OCI-LY7 (cell line): Measurements from ENCODE around the gene TBC1D19. TPM values are rescaled to one million over a fixed set of nuclear protein-coding genes. Genes with fewer than 3 reads are reported as not detected.

Experiments
- BruUV-seq: library from RNA; stranded (reverse); fragments of 400-500 nt; replicated peaks from 2 replicates; lab custom pipeline; 2021; lab: Mats Ljungman, UMichigan
- CTCF ChIA-PET: fragments of 300-600 bp; sonication (Branson Sonifier 250); formaldehyde crosslinking; loops from one replicate; lab custom pipeline; 2022; ENCODE audit warnings: antibody characterized with exemption; ENCODE audit not compliant: unreplicated experiment; lab: Charles Lee
- POLR2A ChIA-PET: fragments of 300-600 bp; sonication (Branson Sonifier 250); formaldehyde crosslinking; loops from one replicate; lab custom pipeline; 2022; ENCODE audit warnings: antibody characterized with exemption; lab: Charles Lee
- DNase-seq: peaks from one replicate; pipeline ENCODE4 v3.0.0-alpha.2; 2015; ENCODE audit warnings: low spot score
- H2AFZ ChIP-seq: fragments of 200-600 bp; sonication (generic), shearing (Covaris generic); 2 replicates; pipeline ENCODE4 v1.6.1; 2014; ENCODE audit warnings: mild to moderate bottlenecking, antibody characterized with exemption, low read length, moderate library complexity
- H3K27ac ChIP-seq: fragments of 200-600 bp; sonication (generic); 2 replicates; pipeline ENCODE4 v1.5.1; 2014; ENCODE audit warnings: mixed run types, low read depth, mild to moderate bottlenecking, moderate library complexity, low read length, inconsistent platforms; ENCODE audit not compliant: poor library complexity, severe bottlenecking
- H3K36me3 ChIP-seq: fragments of 200-600 bp; sonication (generic); 2 replicates; pipeline ENCODE4 v1.6.1; 2014; ENCODE audit warnings: mild to moderate bottlenecking, antibody characterized with exemption, low read length, moderate library complexity, mixed read lengths; ENCODE audit not compliant: insufficient read depth
- H3K4me1 ChIP-seq: fragments of 200-600 bp; sonication (generic); 2 replicates; pipeline ENCODE4 v1.5.1; 2014; ENCODE audit warnings: mild to moderate bottlenecking, low read length; ENCODE audit not compliant: insufficient read depth, poor library complexity, severe bottlenecking
- H3K4me2 ChIP-seq: fragments of 200-600 bp; sonication (generic); 2 replicates; pipeline ENCODE4 v1.6.1; 2014; ENCODE audit warnings: mild to moderate bottlenecking, low read length
- H3K4me3 ChIP-seq: fragments of 200-600 bp; sonication (generic); 2 replicates; pipeline ENCODE4 v1.5.1; 2014; ENCODE audit warnings: mild to moderate bottlenecking, low read depth, low read length; ENCODE audit not compliant: poor library complexity, severe bottlenecking
- H3K79me2 ChIP-seq: fragments of 200-600 bp; sonication (generic); 2 replicates; pipeline ENCODE4 v1.6.1; 2016; ENCODE audit warnings: low read depth, mild to moderate bottlenecking, low read length, moderate library complexity, mixed read lengths; ENCODE audit not compliant: insufficient read depth
- H3K9me2 ChIP-seq: fragments of 200-600 bp; sonication (generic); 2 replicates; pipeline ENCODE4 v1.6.1; 2016; ENCODE audit warnings: mild to moderate bottlenecking, low read length, mixed read lengths; ENCODE audit not compliant: insufficient read depth
- H3K9me3 ChIP-seq: fragments of 200-600 bp; sonication (generic); 2 replicates; pipeline ENCODE4 v1.6.1; 2014; ENCODE audit warnings: mild to moderate bottlenecking, mixed run types, low read length, mixed read lengths
- H4K20me1 ChIP-seq: fragments of 200-600 bp; sonication (generic); 2 replicates; pipeline ENCODE4 v1.6.1; 2014; ENCODE audit warnings: mild to moderate bottlenecking, antibody characterized with exemption, low read length, moderate library complexity, mixed read lengths; ENCODE audit not compliant: insufficient read depth
- CTCF ChIP-seq: fragments of 200-600 bp; sonication (generic); conservative IDR thresholded peaks from 2 replicates; pipeline ENCODE4 v1.5.1; 2014; ENCODE audit warnings: mild to moderate bottlenecking, antibody characterized with exemption, low read length, moderate library complexity, mixed read lengths
- EZH2phosphoT487 ChIP-seq: fragments of 200-600 bp; sonication (generic); IDR thresholded peaks from 2 replicates; pipeline ENCODE4 v1.6.1; 2018; ENCODE audit warnings: low read depth, borderline replicate concordance, mild to moderate bottlenecking, mixed run types, antibody characterized with exemption, low read length, moderate library complexity, mixed read lengths
- intact Hi-C: fragments of 100-400 bp; cut with micrococcal nuclease; formaldehyde crosslinking; loops from one replicate; pipeline ENCODE4 v1.10.0; 2022; ENCODE audit not compliant: unreplicated experiment
- total RNA-seq, 2 experiments: library from RNA; depleted of rRNA in 1 of 2; stranded (reverse); fragments of >200 nt in 1 of 2; shearing (Covaris generic) in 1 of 2; gene quantifications; 2 replicates each; pipeline ENCODE4 v1.2.3, GENCODE V29; 2014 to 2022

TBC1D19 gene
- total RNA-seq, 2 experiments from 2014 or later: 10.1 to 11.0 TPM

- H4K20me1 ChIP-seq: no peaks in the 10 kb centered on the region
- CTCF ChIA-PET: no interaction called here
- no peak for TF ChIP-seq EZH2phosphoT487
- no peak for TF ChIP-seq CTCF
- intact Hi-C loops: no loop called here
- H2AFZ ChIP-seq: no peak overlapping the region
- H3K9me3 ChIP-seq: no peaks in the 10 kb centered on the region
- H3K27ac ChIP-seq: peak overlapping the region; percentile 91
- H3K4me1 ChIP-seq: peaks cover 50% of the 10 kb centered on the region
- BruUV-seq: no TSS peak
- DNase-seq: no peak
- POLR2A ChIA-PET: interaction anchor here (0.7 kb wide), 1 partner anchor 25 kb away, joined by 3 read pairs; no protein-coding TSS in a partner anchor
- H3K36me3 ChIP-seq: peaks cover 20% of the 10 kb centered on the region
- H3K4me3 ChIP-seq: no peak overlapping the region
- no peaks in the 10 kb centered on the region for H3K9me2 ChIP-seq
- peaks cover 5% of the 10 kb centered on the region; the same call in 1 of the 2 replicates for H3K79me2 ChIP-seq
- H3K4me2 ChIP-seq: peak overlapping the region; percentile 60
These were observed 29.9 kb downstream of the TBC1D19 start for GRCh38 chr4:26613735-26614134.

GRCh38 chr4:26619784-26620183 lies 35.9 kb downstream of the TBC1D19 start:
- no peaks in the 10 kb centered on the region for H3K9me2 ChIP-seq
- peaks cover 11% of the 10 kb centered on the region for H3K4me1 ChIP-seq
- ChIA-PET CTCF (no interaction called here), POLR2A (interaction anchor here (0.7 kb wide), 1 partner anchor 45 kb away, joined by 3 read pairs; no protein-coding TSS in a partner anchor)
- BruUV-seq: no TSS peak
- H2AFZ ChIP-seq: no peak overlapping the region
- DNase-seq: no peak
- no peak overlapping the region for H3K4me2 ChIP-seq
- no peaks in the 10 kb centered on the region for H4K20me1 ChIP-seq
- no peak overlapping the region for H3K4me3 ChIP-seq
- H3K9me3 ChIP-seq: no peaks in the 10 kb centered on the region
- H3K36me3 ChIP-seq: peaks cover 20% of the 10 kb centered on the region
- no peak overlapping the region for H3K27ac ChIP-seq
- intact Hi-C loops: loop anchor here (5.0 kb wide), 1 partner anchor 98 kb away; no protein-coding TSS in a partner anchor
- no peaks in the 10 kb centered on the region for H3K79me2 ChIP-seq
- TF ChIP-seq EZH2phosphoT487 (no peak), CTCF (no peak)

GRCh38 chr4:26621366-26621765 lies 37.5 kb downstream of the TBC1D19 start:
- no peak for DNase-seq
- Histone ChIP-seq H3K4me3 (no peak overlapping the region), H3K9me3 (no peaks in the 10 kb centered on the region), H2AFZ (no peak overlapping the region), H3K27ac (no peak overlapping the region), H3K79me2 (no peaks in the 10 kb centered on the region), H4K20me1 (no peaks in the 10 kb centered on the region), H3K4me1 (peaks cover 11% of the 10 kb centered on the region), H3K36me3 (peaks cover 13% of the 10 kb centered on the region), H3K9me2 (no peaks in the 10 kb centered on the region), H3K4me2 (no peak overlapping the region)
- ChIA-PET CTCF (no interaction called here), POLR2A (interaction anchor here (0.6 to 1.0 kb wide), 2 partner anchors 9 to 284 kb away, joined by 4 read pairs; no protein-coding TSS in a partner anchor)
- BruUV-seq: no TSS peak
- intact Hi-C loops: loop anchor here (5.0 kb wide), 1 partner anchor 96 kb away; no protein-coding TSS in a partner anchor
- TF ChIP-seq CTCF: no peak
- no peak for TF ChIP-seq EZH2phosphoT487
